CD4-positive, alpha-beta T cell treated with Interleukin-6 for 4 hours (primary cell): ENCODE data around the gene NKD1.
A peak's percentile ranks its signal among the peaks of the same experiment; 100 is the strongest.

ENCODE experiments used
- DNase-seq: peaks from one replicate; pipeline ENCODE4 v3.0.0-alpha.2; 2020; ENCODE audit warnings: mixed read lengths

NKD1 gene

DNA sequence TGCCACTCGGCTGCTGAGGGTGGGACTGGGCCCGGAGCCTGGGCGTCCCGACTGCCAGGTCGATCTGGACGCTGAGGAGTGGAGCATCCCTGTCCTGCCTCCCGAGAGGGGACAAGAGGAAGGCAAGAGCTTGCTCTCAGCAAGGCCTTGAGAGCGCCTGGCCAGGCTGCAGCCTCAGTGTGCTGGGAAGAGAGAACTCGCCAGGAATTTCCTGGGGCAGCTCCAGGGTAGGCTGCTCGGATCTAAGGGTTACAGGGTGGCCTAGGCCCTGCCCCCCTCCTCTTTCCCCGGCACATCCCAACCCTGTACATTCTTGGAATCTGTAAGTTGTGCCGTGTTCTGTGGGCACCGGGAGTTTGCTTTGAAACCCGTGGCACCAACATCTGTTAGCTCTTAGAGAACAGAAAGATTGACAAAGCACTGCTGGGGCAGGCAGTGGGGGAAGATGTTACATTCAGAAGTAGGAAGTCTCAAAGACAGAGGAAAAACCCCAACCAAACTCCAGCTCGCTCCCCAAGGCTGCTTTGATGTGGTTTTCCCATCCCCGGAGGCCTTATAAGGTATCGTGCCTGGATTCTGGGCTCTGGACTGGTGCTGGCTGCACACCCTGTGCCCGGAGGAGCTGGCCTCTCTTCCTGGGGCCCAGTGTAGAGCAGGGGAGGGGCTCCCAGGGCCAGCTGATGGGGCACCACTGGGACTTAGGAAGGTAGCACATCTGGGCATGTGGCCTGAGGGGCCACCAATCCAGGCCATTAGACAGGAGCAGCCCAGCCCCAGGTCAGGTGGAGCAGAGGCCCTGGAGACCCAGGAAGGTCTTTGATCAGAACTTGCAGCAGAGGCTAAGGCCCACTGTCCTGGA lies 55.2 kb downstream of the NKD1 start:
- DNase-seq: peak; percentile 18

DNA sequence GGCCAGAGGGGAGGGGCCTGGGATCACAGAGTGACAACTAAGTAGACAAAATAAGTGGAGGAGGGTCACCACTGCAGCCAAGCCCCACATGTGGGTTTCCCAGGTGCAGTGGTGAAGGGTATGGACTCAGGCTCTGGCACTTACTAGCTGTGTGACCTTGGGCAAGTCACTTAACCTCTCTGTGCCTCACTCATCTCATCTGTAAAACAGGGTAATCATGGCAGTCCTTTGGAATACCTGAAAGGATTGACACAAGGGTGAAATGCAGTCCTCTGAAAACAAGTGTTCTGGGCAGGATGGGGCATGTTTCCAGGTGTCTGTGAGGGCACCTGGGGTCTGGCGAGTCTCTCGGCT lies 55.8 kb downstream of the NKD1 start:
- no peak for DNase-seq

DNA sequence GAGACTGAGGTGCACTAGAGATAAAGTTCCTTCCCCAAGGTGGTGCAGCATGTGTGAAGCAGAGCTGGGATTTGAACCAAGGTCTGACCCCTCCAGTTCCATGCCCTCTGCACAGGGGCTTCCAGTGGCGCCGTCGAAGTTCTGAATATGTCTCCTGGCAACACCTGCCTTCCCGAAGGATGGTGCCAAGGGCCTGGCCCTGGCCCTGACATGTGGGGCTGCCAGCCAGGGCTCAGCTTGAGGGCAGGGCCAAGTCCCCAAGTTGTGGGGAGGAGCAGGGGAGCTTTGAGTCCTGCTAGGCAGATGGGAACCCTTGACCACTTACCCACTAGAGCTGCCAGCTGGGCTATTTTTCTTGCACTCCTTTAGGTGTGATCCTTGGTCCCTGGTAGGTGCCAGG lies 56.4 kb downstream of the NKD1 start:
- no peak for DNase-seq

DNA sequence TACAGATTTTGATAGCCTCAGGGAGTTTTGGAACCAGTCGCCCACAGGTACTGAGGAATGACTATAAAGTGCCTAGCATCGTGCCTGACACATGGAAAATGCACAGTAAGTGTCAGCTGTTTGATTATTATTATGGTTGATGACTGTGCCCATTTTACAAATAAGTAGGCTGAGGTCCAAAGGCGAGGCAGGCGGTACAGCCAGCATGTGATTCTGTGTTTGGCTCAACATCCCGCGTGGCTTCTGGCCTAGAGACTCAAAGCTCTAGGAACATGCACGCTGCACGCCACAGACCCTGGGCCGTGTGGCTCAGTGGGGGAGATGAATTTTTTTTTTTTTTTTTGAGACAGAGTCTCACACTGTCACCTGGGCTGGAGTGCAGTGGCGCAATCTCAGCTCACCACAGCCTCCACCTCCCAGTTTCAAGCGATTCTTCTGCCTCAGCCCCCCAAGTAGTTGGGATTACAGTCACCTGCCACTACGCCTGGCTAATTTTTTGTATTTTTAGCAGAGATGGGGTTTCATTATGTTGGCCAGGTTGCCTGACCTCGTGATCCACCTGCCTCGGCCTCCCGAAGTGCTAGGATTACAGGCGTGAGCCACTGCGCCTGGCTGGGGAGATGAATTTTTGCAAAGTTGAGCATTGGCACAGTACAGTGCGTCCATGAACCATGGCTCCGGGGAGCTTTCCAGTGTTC lies 57.7 kb downstream of the NKD1 start:
- no peak for DNase-seq

DNA sequence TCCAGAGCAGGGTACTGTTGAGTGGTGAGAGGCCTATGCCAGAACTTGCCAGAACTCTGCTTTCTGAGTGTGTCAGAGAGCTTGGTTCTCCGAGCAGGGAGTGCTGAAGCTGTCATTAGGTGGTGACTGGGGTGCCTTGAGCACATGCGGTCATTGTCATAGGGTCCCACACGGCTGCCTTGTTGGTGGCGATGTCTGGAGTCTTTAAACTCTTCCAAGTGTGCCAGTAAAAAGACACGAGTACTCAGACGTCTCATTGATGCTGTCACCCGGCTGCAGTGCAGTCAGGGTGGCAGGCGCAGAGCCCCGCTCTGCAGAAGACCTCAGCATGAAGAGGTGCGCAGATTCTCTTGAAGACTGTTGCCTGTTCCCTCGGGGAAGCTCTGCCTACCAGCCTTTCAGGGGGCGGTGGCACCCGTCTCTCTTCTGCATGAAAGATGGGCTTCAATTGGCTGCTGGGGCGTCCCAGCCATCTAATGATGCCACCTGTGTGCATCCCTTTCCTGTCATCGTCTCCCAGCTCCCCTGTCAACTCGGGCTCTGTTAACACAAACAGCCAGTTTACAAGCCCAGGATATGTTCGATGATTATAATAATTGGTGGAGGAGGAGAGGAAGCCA lies 58.3 kb downstream of the NKD1 start:
- DNase-seq: no peak

DNA sequence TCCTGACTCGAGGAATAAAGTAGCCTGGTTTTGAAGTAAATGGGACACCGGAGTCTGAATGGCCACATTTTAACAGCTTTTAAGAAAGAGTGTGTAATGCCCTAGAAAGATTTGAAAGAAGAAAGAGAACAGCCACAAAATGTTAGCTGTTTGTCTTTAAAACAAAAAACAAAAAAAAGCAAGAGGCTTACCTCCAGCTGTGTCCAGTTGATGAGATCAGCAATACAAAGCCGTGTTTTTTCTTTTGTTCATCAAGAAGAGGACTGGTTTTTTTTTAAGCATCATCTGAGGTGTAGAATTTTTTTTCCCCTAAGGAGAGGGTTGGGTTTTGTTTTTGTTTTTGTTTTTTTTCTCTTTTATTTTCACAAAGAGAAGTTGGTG lies 58.8 kb downstream of the NKD1 start:
- DNase-seq: no peak

DNA sequence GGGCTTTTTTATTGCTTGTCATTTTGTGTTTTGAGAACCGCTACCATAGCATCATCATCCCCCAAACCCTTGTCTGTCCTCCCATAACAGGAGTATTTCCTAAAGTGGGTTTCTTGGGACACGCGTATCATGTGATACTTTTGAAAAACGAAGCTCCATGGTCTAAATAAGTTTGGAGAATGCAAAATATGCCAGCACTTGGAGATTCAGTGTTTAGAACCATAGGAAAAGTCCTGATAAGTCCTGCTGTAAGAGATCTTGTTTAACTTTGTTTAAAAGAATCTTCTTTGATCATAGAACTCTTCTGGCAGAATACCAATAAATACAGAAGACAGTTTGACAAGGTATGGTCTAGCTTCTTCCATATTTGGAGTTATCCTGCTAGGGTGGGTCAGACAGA lies 59.3 kb downstream of the NKD1 start:
- DNase-seq: no peak

DNA sequence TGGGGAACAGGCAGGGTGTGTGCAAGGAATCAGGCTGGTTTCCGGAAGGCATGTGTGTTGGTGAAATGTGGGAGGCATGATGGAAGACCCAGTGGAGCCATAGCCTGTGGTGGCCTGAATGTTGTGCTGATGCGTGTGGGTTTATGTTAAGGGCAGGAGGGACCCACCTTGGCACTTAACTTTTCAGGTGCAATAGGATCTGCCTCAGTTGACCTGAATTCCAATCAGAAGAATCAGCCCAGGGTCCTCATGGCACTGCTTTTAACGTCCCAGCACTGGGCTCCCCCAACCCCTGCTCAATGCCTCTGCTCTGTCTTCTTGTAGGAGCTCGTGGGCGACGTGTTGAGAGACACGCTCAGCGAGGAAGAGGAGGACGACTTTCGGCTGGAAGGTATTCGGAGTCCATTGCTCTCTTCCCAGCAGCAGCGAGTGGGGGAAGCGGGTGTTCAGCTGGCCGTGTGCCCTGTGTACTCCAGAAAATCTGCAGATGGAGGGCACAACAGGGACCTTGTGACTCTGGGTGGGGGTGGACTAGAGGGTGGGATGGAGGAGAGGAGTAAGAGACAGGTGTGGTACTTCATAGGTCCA lies 59.9 kb downstream of the NKD1 start:
- no peak for DNase-seq

DNA sequence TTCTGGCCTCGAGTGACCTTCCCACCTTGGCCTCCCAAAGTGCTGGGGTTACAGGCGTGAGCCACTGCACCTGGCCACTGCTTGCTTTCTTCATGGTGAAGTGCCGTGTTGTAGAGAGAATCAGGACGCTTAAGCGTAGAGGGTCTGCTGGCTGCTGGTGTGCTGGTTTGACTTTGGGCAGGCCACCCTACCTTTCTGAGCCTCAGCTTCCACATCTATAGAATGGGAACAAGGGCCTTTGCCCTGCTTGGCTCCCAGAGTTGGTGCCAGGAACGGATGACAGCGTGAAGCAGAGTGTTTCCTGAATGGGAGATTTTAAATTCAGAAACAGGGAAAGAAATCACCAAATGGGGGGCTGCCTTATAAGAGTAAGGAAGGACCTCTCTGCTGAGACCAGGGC lies 60.9 kb downstream of the NKD1 start:
- no peak for DNase-seq

DNA sequence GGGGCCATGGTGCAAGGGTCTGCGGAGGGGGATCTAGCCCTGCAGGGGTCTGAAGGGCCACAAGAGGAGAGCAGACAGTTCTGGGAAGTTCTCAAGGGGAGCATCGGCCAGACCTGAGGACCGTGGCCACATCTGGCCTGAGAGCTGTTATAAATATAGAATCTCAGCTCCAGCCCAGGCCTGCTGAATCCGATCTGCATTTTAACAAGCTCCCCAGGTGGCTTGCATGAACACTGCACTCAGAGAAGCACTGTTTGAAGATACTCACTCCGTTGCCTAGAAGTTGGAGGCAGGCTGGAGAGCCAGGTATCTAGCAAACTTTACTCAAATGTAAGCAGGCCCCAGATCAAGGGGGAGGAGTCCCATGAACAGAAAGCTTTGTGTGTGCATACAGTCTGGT lies 61.3 kb downstream of the NKD1 start:
- DNase-seq: no peak

DNA sequence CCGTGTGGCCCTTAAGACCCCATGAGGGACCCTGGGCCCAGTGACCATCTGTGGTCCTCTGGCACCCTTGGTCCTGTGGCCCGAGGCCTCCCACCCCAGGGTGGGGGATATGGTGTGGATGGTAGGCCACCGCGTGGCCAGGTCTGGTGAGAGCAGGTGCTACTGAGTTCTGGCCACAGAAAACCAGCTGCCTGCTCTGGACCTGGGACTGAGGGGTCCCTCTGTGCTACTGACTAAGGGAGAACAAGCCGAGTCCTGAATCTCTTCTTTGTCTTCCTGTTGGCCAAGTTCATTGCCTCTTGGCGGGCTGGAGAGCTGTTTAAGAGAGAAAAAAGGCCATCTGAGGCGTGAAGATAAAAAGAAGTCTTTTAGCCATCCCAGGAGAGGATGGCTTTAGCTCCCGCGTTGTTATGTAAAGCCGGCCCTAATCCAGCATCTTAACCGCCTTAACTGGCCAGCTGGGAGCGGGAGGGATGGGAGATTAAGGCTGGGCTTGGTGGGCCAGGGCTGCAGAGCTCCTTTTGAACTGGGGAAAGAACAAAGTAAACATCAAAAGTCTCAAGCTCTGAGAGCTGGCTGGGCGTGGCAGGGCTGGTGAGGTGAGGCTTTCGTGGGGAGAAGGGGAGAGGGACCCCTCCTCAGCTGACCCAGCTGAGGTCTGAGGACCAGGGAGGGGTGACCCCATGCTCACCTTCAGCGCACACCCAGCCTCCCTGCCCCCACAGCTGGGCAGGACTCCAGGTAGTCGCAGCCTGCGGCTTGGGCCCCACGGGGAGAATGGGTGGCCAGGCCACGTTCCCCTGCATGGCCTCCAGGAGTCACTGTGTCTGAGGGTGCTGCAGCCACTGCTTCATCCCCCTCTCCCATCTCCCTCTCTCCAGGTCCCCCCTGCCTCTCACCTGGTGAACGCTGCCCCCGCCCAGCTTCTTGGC lies 62.4 kb downstream of the NKD1 start:
- DNase-seq: no peak

DNA sequence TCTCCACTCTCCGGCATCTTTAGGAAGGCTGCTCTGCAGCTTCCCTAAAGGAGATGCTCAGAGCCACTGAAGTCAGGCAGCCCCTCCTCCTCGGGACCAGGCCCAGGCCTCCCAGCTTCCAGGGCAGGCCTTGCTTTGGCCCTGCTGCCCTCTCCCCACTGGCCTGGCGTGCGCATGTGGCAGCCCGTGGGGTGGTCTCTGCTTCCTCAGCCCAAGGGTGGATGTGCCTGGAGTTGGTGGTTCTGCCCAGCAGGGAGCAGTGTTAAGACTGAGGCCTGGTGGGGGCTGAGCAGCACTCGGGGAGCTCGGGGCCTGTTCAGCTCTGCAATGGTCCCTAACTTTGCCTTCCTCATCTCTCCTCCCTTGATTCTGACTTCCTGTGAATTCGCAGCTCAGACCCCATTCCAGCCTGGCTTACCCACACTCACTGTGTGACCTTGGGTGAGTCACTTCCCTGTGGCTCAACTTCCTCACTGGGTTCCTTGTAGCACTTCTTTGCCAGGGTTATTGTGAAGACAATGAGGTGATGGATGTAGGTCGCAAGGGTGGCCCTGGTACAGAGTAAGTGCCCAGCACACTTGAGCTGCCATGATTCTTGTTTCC lies 63.2 kb downstream of the NKD1 start:
- peak; percentile 19 for DNase-seq

DNA sequence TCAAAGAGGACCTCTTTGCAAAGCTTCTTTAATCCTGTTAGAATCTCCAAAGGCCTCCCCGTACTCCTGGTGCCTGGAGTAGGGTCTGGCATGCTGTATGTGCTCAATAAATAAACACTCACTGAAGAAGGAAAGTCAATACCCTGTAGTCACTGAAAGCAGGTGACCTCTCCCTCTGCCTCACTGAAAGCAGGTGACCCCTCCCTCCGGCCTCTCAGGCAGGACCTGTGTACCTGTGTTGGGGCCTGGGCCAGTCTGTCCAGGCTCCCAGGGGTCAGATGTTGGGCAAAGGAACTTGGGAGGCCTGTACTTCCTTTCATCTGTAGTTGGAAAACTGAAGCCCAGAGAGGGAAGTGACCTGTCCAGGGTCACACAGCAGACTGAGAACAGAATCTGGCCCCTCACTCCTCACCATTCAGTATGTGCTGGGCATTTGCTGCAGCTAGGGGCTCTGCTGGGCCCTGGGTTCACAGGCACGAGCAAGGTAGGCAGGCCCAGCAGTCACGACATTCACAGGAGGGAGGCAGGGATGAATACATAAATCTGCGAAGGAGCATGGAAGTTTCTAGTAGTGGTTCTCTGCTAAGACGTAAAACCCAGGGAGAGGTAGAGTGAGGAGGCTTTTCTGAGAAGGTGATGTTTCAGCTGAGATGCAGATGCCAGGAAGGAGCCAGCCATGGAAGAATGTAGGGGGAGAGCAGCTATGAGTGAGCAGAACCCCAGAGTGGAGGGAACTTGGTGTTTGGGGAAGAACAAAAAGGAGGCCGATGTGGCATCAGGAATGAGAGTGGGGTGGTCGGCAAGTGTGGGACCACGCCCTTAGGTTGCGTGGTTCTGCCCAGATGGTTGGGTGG lies 64.0 kb downstream of the NKD1 start:
- DNase-seq: no peak

DNA sequence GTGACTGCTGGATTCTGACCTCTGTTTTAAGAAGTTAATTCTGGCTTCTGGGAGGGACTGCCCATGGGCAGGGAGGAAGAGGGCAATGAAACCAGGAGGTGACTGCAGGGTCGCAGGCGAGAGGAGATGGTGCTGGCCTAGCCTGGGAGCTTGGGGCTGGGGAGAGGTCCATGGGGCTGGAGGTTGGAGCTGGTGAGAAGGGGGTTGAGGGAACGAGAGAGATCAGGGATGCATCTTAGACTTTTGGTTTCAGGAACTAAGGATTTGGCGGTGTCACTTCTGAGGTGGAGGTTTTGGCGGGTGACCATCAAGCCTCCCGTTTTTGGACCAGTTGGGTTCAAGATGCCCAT lies 64.6 kb downstream of the NKD1 start:
- no peak for DNase-seq

DNA sequence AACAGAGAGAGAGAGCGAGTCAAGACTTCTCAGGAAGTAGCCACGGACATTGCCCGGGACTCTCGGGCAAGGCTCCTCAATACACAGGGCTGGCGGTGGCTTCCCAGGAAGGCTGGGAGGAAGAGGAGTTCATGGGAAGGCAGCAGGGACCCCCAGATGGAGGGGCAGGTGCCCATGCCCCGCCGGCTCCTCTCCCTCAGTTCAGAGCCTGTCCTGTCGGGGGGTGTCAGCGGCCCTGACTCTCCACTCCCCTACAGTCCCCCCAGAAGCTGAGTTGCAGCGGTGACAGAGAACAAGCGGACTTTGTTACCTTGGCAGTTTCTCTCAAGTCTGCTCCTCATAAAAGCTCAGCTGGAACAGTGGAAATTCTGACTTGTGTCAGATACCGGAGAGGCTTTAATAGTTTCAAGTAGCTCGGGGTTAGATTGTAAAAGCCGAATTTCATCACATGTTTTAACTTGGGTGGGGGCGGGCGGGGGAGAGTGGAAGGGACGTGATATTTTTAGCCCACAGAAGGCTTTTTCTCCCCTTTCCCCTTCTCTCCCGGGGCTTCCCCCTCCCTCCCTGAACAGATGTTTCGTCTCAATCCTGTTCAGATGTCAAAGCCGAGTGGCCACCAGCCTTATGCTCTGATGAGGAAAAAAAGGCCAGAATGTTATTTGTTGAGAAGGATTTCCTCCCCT lies 65.2 kb downstream of the NKD1 start:
- DNase-seq: no peak

DNA sequence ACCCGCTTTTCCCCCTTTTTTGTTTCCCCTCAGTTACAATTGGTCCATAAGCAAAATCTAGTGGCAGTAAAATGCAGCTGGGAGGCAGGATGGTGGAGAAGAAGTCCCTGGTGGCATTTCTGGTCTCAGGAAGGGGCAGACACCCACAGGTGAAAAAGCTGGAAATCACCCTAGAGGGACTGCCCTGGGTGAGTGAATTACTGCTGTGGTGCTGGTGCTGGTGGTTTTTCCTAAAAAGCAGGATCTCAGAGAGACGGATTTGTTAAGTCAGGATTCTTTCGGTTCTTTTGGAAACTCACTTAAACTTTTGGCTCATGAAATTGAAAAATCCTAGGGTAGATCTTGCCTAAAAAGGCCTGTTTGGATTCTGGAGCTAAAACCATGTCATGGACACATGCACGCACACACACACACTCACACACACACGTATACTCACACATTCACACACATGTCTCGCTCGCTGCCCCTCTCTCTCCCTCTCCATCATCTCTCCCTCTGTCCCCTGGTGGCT lies 65.8 kb downstream of the NKD1 start:
- no peak for DNase-seq

DNA sequence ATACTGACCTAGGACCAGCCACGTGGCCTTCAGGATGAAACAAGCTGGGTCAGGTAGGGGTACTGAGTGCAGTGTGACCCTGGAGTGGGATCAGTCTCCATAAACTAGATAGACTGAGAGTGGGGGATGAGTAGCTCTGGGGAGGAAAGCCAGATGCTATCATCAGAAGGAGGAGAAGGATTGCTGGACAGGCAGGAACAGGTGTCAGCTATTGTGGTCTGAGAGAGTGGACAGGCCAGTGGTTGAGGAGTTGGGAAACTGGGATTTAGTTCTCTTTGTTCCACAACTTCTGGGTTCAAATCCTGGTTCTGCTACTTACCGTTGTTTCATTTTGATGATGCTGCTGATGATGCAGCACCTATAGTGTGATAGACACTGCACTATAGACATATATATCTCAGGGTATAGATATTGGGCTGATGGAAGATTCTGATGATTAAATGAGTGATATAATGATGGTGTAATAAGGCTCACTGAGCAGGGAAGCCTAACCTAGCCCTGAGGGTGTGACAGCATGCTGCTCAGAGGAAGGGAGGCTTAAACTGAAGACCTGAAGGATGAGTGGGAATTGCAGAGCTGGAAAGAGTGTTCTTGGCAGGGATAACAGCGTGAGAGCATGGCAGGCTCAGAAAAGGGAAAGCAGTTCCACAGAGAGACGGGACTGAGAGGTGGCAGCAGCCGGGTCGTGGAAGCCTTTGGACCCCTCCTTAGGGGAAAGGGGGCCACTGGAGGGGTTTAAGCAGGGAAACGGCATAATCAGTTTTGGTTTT lies 66.9 kb downstream of the NKD1 start:
- no peak for DNase-seq

DNA sequence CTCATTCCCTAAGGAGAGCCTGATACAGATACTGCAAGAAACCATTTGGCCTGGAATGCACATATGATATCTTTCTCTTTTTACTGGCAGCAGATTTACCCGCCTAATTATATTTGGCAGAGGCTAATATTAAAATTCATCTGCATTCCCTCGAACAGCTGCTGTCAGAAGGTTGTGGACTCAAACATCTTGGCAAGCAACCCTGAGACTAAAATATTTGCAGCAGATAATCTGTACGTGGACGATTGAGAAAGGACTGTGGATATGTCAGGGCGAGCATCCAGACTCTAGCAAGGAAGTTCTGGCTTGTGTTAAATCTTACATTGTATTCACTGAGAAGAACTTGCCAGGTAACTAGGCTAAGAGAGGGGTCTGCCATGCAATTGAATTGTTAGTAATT lies 67.7 kb downstream of the NKD1 start:
- no peak for DNase-seq

DNA sequence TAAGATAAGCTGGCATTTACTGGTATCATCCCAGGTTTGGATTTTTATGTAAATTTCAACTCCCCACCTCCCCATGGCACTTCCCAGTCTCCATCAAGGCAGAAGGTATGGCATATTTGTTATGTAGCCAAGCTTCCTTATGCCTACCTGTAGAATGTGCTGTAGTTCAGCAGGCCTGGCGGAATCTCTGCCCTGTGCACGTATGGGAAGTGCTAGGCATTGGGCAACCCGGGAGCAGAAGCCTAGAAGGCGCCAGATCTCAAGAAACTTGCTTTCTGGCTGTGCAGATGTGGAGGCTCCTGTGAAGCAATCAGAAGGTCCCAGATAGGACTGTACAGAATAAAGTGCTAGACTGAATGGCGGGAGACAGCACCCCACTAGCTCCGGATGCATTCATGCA lies 68.2 kb downstream of the NKD1 start:
- no peak for DNase-seq
